ENCODE data around the gene C6orf47. TPM values are rescaled to one million over a fixed set of nuclear protein-coding genes. Genes with fewer than 3 reads are reported as not detected.

C6orf47 gene
- total RNA-seq, 2 experiments from 2014 or later, result 8.8 to 9.0 TPM

GRCh38 chr6:31663961-31664789 lies 3.6 kb upstream of the C6orf47 start:
- Mint-ChIP-seq H3K27ac (peak overlapping the region; percentile 97), H3K4me1 (ENCODE audit: low read depth) (peaks cover 73% of the 10 kb centered on the region), H3K9me3 (no peaks in the 10 kb centered on the region), H3K36me3 (ENCODE audit: low read depth) (peaks cover 71% of the 10 kb centered on the region), H3K27me3 (ENCODE audit: low read depth) (no peaks in the 10 kb centered on the region), H3K4me3 (peak overlapping the region; percentile 95)
- intact Hi-C loops (cut with micrococcal nuclease), result loop anchor here (2.0 to 10.0 kb wide), 5 partner anchors 149 to 1181 kb away; partner anchors contain the start of genes HSPA1B, MICA, PSMB8 and RNF5
- DNase-seq, result peak; percentile 32
- CTCF ChIA-PET, result interaction anchor here (0.6 to 1.2 kb wide), 5 partner anchors 11 to 199 kb away, joined by 3 to 4 read pairs (median 3); partner anchors contain the start of gene BAG6

- H3K4me1 Mint-ChIP-seq (ENCODE audit: low read depth), result peaks cover 76% of the 10 kb centered on the region
- H3K9me3 Mint-ChIP-seq, result no peaks in the 10 kb centered on the region
- intact Hi-C loops (cut with micrococcal nuclease), result loop anchor here (5.0 to 10.0 kb wide), 2 partner anchors 261 to 1181 kb away; partner anchors contain the start of genes MICA and PSMB8
- H3K27me3 Mint-ChIP-seq (ENCODE audit: low read depth), result no peaks in the 10 kb centered on the region
- CTCF ChIA-PET, result interaction anchor here (1.0 to 1.5 kb wide), 3 partner anchors 10 to 289 kb away, joined by 3 to 4 read pairs (median 4); partner anchors contain the start of gene BAG6
- peak overlapping the region; percentile 97 for H3K27ac Mint-ChIP-seq
- H3K36me3 Mint-ChIP-seq (ENCODE audit: low read depth), result peaks cover 65% of the 10 kb centered on the region
- peak overlapping the region; percentile 95 for H3K4me3 Mint-ChIP-seq
- DNase-seq, result no peak
Observed at GRCh38 chr6:31663126-31663960, 2.8 kb upstream of the C6orf47 start.

- Mint-ChIP-seq H3K27me3 (ENCODE audit: low read depth) (no peaks in the 10 kb centered on the region), H3K36me3 (ENCODE audit: low read depth) (peaks cover 60% of the 10 kb centered on the region), H3K9me3 (no peaks in the 10 kb centered on the region), H3K4me1 (ENCODE audit: low read depth) (peaks cover 76% of the 10 kb centered on the region), H3K27ac (peak overlapping the region; percentile 82), H3K4me3 (peak overlapping the region; percentile 40)
- DNase-seq, result no peak
- CTCF ChIA-PET, result interaction anchor here (1.5 to 1.7 kb wide), 2 partner anchors 111 to 290 kb away, joined by 3 read pairs; no protein-coding TSS in a partner anchor
- intact Hi-C loops (cut with micrococcal nuclease), result loop anchor here (5.0 to 10.0 kb wide), 2 partner anchors 260 to 1183 kb away; partner anchors contain the start of genes MICA and PSMB8
Observed at GRCh38 chr6:31662124-31662723, 1.6 kb upstream of the C6orf47 start.

GRCh38 chr6:31661262-31662123 lies 915 bp upstream of the C6orf47 start:
- CTCF ChIA-PET, result interaction anchor here (1.0 to 1.7 kb wide), 4 partner anchors 29 to 291 kb away, joined by 3 read pairs; no protein-coding TSS in a partner anchor
- Mint-ChIP-seq H3K4me1 (ENCODE audit: low read depth) (peaks cover 70% of the 10 kb centered on the region), H3K36me3 (ENCODE audit: low read depth) (peaks cover 56% of the 10 kb centered on the region), H3K4me3 (peak overlapping the region; percentile 91), H3K27ac (peak overlapping the region; percentile 86), H3K27me3 (ENCODE audit: low read depth) (no peaks in the 10 kb centered on the region), H3K9me3 (no peaks in the 10 kb centered on the region)
- intact Hi-C loops (cut with micrococcal nuclease), result loop anchor here (5.0 to 10.0 kb wide), 2 partner anchors 259 to 1183 kb away; partner anchors contain the start of genes MICA and PSMB8
- DNase-seq, result no peak

GRCh38 chr6:31659649-31660380 lies 763 bp downstream of the C6orf47 start:
- peak; percentile 59 for DNase-seq
- Mint-ChIP-seq H3K36me3 (ENCODE audit: low read depth) (peaks cover 50% of the 10 kb centered on the region), H3K27ac (peak overlapping the region; percentile 94), H3K4me3 (peak overlapping the region; percentile 91), H3K27me3 (ENCODE audit: low read depth) (no peaks in the 10 kb centered on the region), H3K4me1 (ENCODE audit: low read depth) (peaks cover 71% of the 10 kb centered on the region), H3K9me3 (no peaks in the 10 kb centered on the region)
- CTCF ChIA-PET, result interaction anchor here (0.6 kb wide), 1 partner anchor 131 kb away, joined by 3 read pairs; no protein-coding TSS in a partner anchor
- intact Hi-C loops (cut with micrococcal nuclease), result loop anchor here (1.0 to 10.0 kb wide), 3 partner anchors 8 to 1185 kb away; partner anchors contain the start of genes BAG6, MICA and PSMB8

- CTCF ChIA-PET, result interaction anchor here (0.6 kb wide), 2 partner anchors 132 to 231 kb away, joined by 3 read pairs; no protein-coding TSS in a partner anchor
- H3K4me1 Mint-ChIP-seq (ENCODE audit: low read depth), result peaks cover 64% of the 10 kb centered on the region
- H3K27me3 Mint-ChIP-seq (ENCODE audit: low read depth), result no peaks in the 10 kb centered on the region
- no peaks in the 10 kb centered on the region for H3K9me3 Mint-ChIP-seq
- H3K27ac Mint-ChIP-seq, result peak overlapping the region; percentile 94
- DNase-seq, result no peak
- intact Hi-C loops (cut with micrococcal nuclease), result no loop called here
- peaks cover 43% of the 10 kb centered on the region for H3K36me3 Mint-ChIP-seq (ENCODE audit: low read depth)
- peak overlapping the region; percentile 91 for H3K4me3 Mint-ChIP-seq
Observed at GRCh38 chr6:31658983-31659648, 1.5 kb downstream of the C6orf47 start.

- H3K9me3 Mint-ChIP-seq, result no peaks in the 10 kb centered on the region
- no peak overlapping the region for H3K4me3 Mint-ChIP-seq
- no peak for DNase-seq
- peaks cover 34% of the 10 kb centered on the region for H3K36me3 Mint-ChIP-seq (ENCODE audit: low read depth)
- intact Hi-C loops (cut with micrococcal nuclease), result no loop called here
- peaks cover 60% of the 10 kb centered on the region for H3K4me1 Mint-ChIP-seq (ENCODE audit: low read depth)
- CTCF ChIA-PET, result interaction anchor here (1.0 kb wide), 1 partner anchor 169 kb away, joined by 3 read pairs; the partner anchor contains the start of gene HSPA1B
- H3K27ac Mint-ChIP-seq, result peak overlapping the region; percentile 67
- no peaks in the 10 kb centered on the region for H3K27me3 Mint-ChIP-seq (ENCODE audit: low read depth)
Observed at GRCh38 chr6:31658158-31658688, 2.4 kb downstream of the C6orf47 start.

- Mint-ChIP-seq H3K27me3 (ENCODE audit: low read depth) (no peaks in the 10 kb centered on the region), H3K9me3 (no peaks in the 10 kb centered on the region), H3K4me3 (no peak overlapping the region), H3K36me3 (ENCODE audit: low read depth) (peaks cover 32% of the 10 kb centered on the region), H3K4me1 (ENCODE audit: low read depth) (peaks cover 55% of the 10 kb centered on the region), H3K27ac (peak overlapping the region; percentile 67)
- CTCF ChIA-PET, result interaction anchor here (1.0 kb wide), 1 partner anchor 170 kb away, joined by 3 read pairs; the partner anchor contains the start of gene HSPA1B
- peak; percentile 56 for DNase-seq
- intact Hi-C loops (cut with micrococcal nuclease), result no loop called here
Observed at GRCh38 chr6:31657406-31658157, 3.0 kb downstream of the C6orf47 start.

Measured in activated naive CD4-positive, alpha-beta T cell treated with anti-CD3 and anti-CD28 coated beads for 36 hours (primary cell).